A549 (cell line): Measurements from ENCODE around the gene CTIF. TPM values are rescaled to one million over a fixed set of nuclear protein-coding genes. Genes with fewer than 3 reads are reported as not detected.

Experiments
- ATAC-seq, 2 experiments: fragments of 200-7000 bp in 1 of 2; fragments of >200 bp in 1 of 2; cut with Nextera tagmentation in 1 of 2; cut with Tn5 transposase in 1 of 2; 3 replicates each; pipeline versions ENCODE4 v1.8.0 to v1.9.1; 2018 to 2020; ENCODE audit warnings: mild to moderate bottlenecking in 1 of 2, moderate library complexity in 1 of 2
- CTCF ChIA-PET: fragments of 300-600 bp; sonication (Branson Sonifier 250); formaldehyde crosslinking; extraction: SDS; loops from one replicate; lab custom pipeline; 2021; ENCODE audit warnings: antibody characterized with exemption, inconsistent platforms; lab: Yijun Ruan, JAX
- POLR2A ChIA-PET: fragments of 350-600 bp; formaldehyde crosslinking; extraction: SDS; loops from one replicate; lab custom pipeline; 2021; ENCODE audit warnings: antibody characterized with exemption, inconsistent platforms; lab: Yijun Ruan, JAX
- DNase-seq, 2 experiments: peaks; one replicate each; pipeline versions ENCODE4 v3.0.0 to v3.0.0-alpha.2; 2011 to 2016; ENCODE audit warnings: low read depth in 1 of 2, low spot score in 1 of 2
- FAIRE-seq: peaks from 2 replicates; lab custom pipeline; 2011; peaks lifted over from hg19 to GRCh38; lab: Jason Lieb, UNC
- H3K27ac ChIP-seq, 2 experiments: fragments of >200 bp; sonication (Bioruptor Twin); formaldehyde crosslinking; 3 replicates each; pipeline ENCODE4 v1.5.1; 2016 to 2017
- H3K4me1 ChIP-seq: fragments of >200 bp; sonication (Bioruptor Twin); formaldehyde crosslinking; 3 replicates; pipeline ENCODE4 v1.6.1; 2016
- H3K4me2 ChIP-seq: fragments of >200 bp; sonication (Bioruptor Twin); formaldehyde crosslinking; 3 replicates; pipeline ENCODE4 v1.6.1; 2016
- H3K4me3 ChIP-seq: fragments of >200 bp; sonication (Bioruptor Twin); formaldehyde crosslinking; 3 replicates; pipeline ENCODE4 v1.5.1; 2016
- H3K9me3 ChIP-seq: fragments of >200 bp; sonication (Bioruptor Twin); formaldehyde crosslinking; 3 replicates; pipeline ENCODE4 v1.6.1; 2016
- CBX8 ChIP-seq: fragments of 200-600 bp; sonication (generic); IDR thresholded peaks from 2 replicates; pipeline ENCODE4 v1.6.1; 2016
- EHMT2 ChIP-seq: fragments of 200-600 bp; sonication (generic); IDR thresholded peaks from 2 replicates; pipeline ENCODE4 v1.6.1; 2016; ENCODE audit warnings: antibody characterized with exemption, low read depth, mild to moderate bottlenecking, moderate library complexity
- ESRRA ChIP-seq: fragments of 150-350 bp; IDR thresholded peaks from 2 replicates; pipeline ENCODE4 v1.6.1; 2014; ENCODE audit warnings: mild to moderate bottlenecking, low read length, borderline replicate concordance
- FOXS1 ChIP-seq: fragments of 250-450 bp; sonication (Bioruptor Pico); IDR thresholded peaks from 2 replicates; pipeline ENCODE4 v1.5.0; 2020; ENCODE audit warnings: mild to moderate bottlenecking, moderate library complexity
- HEYL ChIP-seq: fragments of 250-450 bp; sonication (Bioruptor Pico); IDR thresholded peaks from 2 replicates; pipeline ENCODE4 v1.8.0; 2021; ENCODE audit warnings: mild to moderate bottlenecking, moderate library complexity
- HOXB5 ChIP-seq: fragments of 250-450 bp; sonication (Bioruptor Pico); IDR thresholded peaks from 2 replicates; pipeline ENCODE4 v1.5.0; 2020; ENCODE audit warnings: mild to moderate bottlenecking, moderate library complexity
- KDM5A ChIP-seq: fragments of 200-600 bp; sonication (generic); IDR thresholded peaks from 2 replicates; pipeline ENCODE4 v1.6.1; 2016; ENCODE audit warnings: antibody characterized with exemption, mild to moderate bottlenecking
- MYC ChIP-seq: IDR thresholded peaks from 2 replicates; pipeline ENCODE4 v1.6.1; 2012; ENCODE audit warnings: mild to moderate bottlenecking, inconsistent platforms, low read length, improper control_type of control experiment, borderline replicate concordance
- NPAS2 ChIP-seq: fragments of 250-450 bp; sonication (Bioruptor Pico); IDR thresholded peaks from 2 replicates; pipeline ENCODE4 v1.8.0; 2022; ENCODE audit warnings: mild to moderate bottlenecking, moderate library complexity, borderline replicate concordance
- POLR2AphosphoS2 ChIP-seq: conservative IDR thresholded peaks from 2 replicates; pipeline ENCODE4 v1.6.1; 2012; ENCODE audit warnings: low read length, improper control_type of control experiment, inconsistent platforms
- RARB ChIP-seq: fragments of 250-450 bp; sonication (Bioruptor Pico); IDR thresholded peaks from 2 replicates; pipeline ENCODE4 v1.8.0; 2021; ENCODE audit warnings: mild to moderate bottlenecking, moderate library complexity
- RFX5 ChIP-seq: fragments of 450-650 bp; IDR thresholded peaks from 2 replicates; pipeline ENCODE4 v1.7.1; 2014; ENCODE audit warnings: antibody characterized with exemption, mild to moderate bottlenecking, moderate library complexity
- RNF2 ChIP-seq: fragments of 200-600 bp; sonication (generic); IDR thresholded peaks from 2 replicates; pipeline ENCODE4 v1.6.1; 2016; ENCODE audit warnings: low read depth, mild to moderate bottlenecking, antibody characterized with exemption, moderate library complexity, borderline replicate concordance
- SMC3 ChIP-seq: fragments of >200 bp; sonication (Bioruptor Twin); formaldehyde crosslinking; IDR thresholded peaks from 3 replicates; pipeline ENCODE4 v1.6.1; 2018; ENCODE audit warnings: inconsistent platforms
- SREBF2 ChIP-seq: fragments of 450-650 bp; IDR thresholded peaks from 2 replicates; pipeline ENCODE4 v1.6.1; 2014; ENCODE audit warnings: mild to moderate bottlenecking, moderate library complexity
- WGBS: methylation state at CpG from one replicate; pipeline ENCODE4 v1.1.6; 2017; ENCODE audit errors: missing lambda C conversion rate; 5-methylcytosine and 5-hydroxymethylcytosine counted together
- polyA plus RNA-seq, 4 experiments: library from polyadenylated mRNA; depleted of rRNA in 3 of 4; stranded (reverse); fragments of >200 nt; fragmentation: RNase III in 1 of 4; extraction: RNeasy Plus Mini Kit Qiagen cat#74134 plus additional on column Dnase treatment in 1 of 4; gene quantifications; 2 replicates in 3 of 4; 3 replicates in 1 of 4; pipeline ENCODE4 v1.2.3, GENCODE V29; 2011 to 2017
- TF ChIP-seq, protein P1 (sequence below): fragments of 450-650 bp; IDR thresholded peaks from 2 replicates; pipeline ENCODE4 v1.6.1; 2014; ENCODE audit warnings: antibody characterized with exemption
- TF ChIP-seq, protein P2 (sequence below): fragments of >200 bp; sonication (Bioruptor Twin); formaldehyde crosslinking; IDR thresholded peaks from 3 replicates; pipeline ENCODE4 v1.6.1; 2016
- TF ChIP-seq, protein P3 (sequence below): fragments of 200-600 bp; sonication (generic); IDR thresholded peaks from 2 replicates; pipeline ENCODE4 v1.6.1; 2016; ENCODE audit warnings: antibody characterized with exemption, mild to moderate bottlenecking, moderate library complexity

Gene CTIF
- polyA plus RNA-seq, 2 of the 4 experiments (the other 2 are of a cell fraction), result 17.0 to 24.7 TPM

DNA sequence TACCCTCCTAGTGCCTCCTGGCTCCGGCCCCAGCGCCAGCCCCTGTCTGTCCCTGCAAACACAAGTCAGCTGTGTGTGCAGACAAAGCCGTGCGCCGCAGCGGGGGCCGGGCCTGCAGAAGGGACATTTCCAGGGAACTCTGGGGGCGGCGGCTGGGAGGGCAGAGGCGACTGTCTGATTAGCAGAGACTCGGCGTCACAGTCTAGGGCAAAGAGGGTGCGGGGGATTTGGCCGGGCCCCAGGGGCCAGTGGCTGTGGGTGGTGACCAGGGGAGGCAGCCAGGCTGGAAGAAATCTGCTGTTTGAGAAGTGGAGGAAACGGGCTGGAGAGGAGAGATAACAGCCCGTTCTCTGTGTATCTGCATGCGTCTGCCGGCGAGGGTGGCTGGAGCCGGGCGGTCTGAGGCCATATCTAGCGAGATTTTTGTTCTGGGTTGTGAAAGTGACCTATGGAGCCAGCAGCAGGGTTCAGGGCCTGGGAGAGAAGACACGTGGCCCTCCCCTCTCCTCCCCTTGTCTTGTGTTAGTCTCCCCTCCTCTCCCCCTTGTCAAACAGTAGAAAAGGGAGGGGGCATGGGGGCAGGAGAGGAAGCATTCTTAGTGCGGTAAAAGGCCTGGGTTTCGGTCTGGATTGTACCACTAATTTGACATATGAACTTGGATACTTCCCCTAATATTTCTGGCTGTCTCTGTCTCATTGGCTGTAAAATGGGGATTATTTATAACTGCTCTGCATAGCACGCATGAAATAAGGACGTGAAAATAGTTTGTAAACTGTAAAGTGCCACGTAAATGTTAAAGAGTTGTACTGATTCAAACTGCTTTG, 242.5 kb downstream of the CTIF start:
- CTCF ChIA-PET, result no interaction called here
- WGBS, result 86% methylated on average over 21 of the region's 28 CpGs
- TF ChIP-seq CBX8 (no peak), KDM5A (no peak), POLR2AphosphoS2 (no peak), MYC (no peak)
- TF ChIP-seq, protein P1, sequence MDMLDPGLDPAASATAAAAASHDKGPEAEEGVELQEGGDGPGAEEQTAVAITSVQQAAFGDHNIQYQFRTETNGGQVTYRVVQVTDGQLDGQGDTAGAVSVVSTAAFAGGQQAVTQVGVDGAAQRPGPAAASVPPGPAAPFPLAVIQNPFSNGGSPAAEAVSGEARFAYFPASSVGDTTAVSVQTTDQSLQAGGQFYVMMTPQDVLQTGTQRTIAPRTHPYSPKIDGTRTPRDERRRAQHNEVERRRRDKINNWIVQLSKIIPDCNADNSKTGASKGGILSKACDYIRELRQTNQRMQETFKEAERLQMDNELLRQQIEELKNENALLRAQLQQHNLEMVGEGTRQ, result no peak
- TF ChIP-seq, all 56 proteins: peak for 0
- no peak overlapping the region for H3K4me3 ChIP-seq
- POLR2A ChIA-PET, result no interaction called here
- no peak overlapping the region for H3K27ac ChIP-seq
- DNase-seq (no peak), FAIRE-seq (no peak), ATAC-seq (no peak)
- peaks cover 10% of the 10 kb centered on the region; the same call in 1 of the 3 replicates for H3K4me1 ChIP-seq
- H3K4me2 ChIP-seq, result no peak overlapping the region
- no peaks in the 10 kb centered on the region for H3K9me3 ChIP-seq

DNA sequence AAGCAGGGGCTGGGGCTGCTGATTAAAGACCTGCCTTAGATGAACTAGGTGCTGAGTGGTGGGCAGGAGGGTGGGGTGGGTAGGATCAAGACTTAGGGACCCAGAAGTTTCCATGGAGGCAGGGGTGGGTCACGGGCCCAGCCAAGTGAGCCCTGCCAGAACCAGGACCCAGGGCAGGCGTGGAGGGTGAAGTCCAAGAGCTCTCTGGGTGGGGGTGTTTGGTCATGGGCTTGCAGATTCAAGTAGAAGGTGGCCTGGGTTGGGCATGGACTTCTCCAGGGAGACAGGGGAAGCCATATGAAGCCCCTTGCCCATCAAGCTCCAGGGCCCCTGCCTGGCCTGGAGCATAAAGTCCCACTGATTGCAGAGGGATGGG, 243.1 kb downstream of the CTIF start:
- 96% methylated on average over 2 of the region's 2 CpGs for WGBS
- H3K9me3 ChIP-seq, result no peaks in the 10 kb centered on the region
- no peak overlapping the region for H3K27ac ChIP-seq
- no peak for FAIRE-seq
- DNase-seq, result no peak
- POLR2A ChIA-PET, result no interaction called here
- H3K4me1 ChIP-seq, result peaks cover 5% of the 10 kb centered on the region; the same call in 1 of the 3 replicates
- no peak overlapping the region for H3K4me2 ChIP-seq
- ATAC-seq, result no peak
- no peak for TF ChIP-seq NPAS2 (CRISPR knock-in tag)
- TF ChIP-seq EHMT2, result no peak
- TF ChIP-seq HEYL (CRISPR knock-in tag), result no peak
- no peak for TF ChIP-seq RFX5
- no peak for TF ChIP-seq RNF2
- TF ChIP-seq SREBF2, result no peak
- no peak for TF ChIP-seq SMC3
- no peak for TF ChIP-seq FOXS1 (CRISPR knock-in tag)
- no peak for TF ChIP-seq ESRRA
- TF ChIP-seq, protein P2, sequence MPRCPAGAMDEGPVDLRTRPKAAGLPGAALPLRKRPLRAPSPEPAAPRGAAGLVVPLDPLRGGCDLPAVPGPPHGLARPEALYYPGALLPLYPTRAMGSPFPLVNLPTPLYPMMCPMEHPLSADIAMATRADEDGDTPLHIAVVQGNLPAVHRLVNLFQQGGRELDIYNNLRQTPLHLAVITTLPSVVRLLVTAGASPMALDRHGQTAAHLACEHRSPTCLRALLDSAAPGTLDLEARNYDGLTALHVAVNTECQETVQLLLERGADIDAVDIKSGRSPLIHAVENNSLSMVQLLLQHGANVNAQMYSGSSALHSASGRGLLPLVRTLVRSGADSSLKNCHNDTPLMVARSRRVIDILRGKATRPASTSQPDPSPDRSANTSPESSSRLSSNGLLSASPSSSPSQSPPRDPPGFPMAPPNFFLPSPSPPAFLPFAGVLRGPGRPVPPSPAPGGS, result no peak
- TF ChIP-seq, protein P3, sequence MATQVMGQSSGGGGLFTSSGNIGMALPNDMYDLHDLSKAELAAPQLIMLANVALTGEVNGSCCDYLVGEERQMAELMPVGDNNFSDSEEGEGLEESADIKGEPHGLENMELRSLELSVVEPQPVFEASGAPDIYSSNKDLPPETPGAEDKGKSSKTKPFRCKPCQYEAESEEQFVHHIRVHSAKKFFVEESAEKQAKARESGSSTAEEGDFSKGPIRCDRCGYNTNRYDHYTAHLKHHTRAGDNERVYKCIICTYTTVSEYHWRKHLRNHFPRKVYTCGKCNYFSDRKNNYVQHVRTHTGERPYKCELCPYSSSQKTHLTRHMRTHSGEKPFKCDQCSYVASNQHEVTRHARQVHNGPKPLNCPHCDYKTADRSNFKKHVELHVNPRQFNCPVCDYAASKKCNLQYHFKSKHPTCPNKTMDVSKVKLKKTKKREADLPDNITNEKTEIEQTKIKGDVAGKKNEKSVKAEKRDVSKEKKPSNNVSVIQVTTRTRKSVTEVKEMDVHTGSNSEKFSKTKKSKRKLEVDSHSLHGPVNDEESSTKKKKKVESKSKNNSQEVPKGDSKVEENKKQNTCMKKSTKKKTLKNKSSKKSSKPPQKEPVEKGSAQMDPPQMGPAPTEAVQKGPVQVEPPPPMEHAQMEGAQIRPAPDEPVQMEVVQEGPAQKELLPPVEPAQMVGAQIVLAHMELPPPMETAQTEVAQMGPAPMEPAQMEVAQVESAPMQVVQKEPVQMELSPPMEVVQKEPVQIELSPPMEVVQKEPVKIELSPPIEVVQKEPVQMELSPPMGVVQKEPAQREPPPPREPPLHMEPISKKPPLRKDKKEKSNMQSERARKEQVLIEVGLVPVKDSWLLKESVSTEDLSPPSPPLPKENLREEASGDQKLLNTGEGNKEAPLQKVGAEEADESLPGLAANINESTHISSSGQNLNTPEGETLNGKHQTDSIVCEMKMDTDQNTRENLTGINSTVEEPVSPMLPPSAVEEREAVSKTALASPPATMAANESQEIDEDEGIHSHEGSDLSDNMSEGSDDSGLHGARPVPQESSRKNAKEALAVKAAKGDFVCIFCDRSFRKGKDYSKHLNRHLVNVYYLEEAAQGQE, result no peak
- TF ChIP-seq RARB, result no peak
- TF ChIP-seq, protein P1, result no peak
- TF ChIP-seq HOXB5 (CRISPR knock-in tag), result no peak
- H3K4me3 ChIP-seq, result no peak overlapping the region
- CTCF ChIA-PET, result interaction anchor here (1.1 kb wide), 1 partner anchor 9 kb away, joined by 4 read pairs; no protein-coding TSS in a partner anchor
